HG03066 (cell line): ENCODE data around the gene ADH7.
"Not testable (repeated sequence)": the region's sequence is repeated elsewhere in the genome, so short reads cannot be mapped to it uniquely, and the experiment has no call there.

Source experiments
- ATAC-seq: cut with Tn5 transposase; IDR thresholded peaks from one replicate; pipeline ENCODE4 v1.9.1; 2021; ENCODE audit warnings: low read depth; ENCODE audit not compliant: unreplicated experiment

The ADH7 gene

DNA sequence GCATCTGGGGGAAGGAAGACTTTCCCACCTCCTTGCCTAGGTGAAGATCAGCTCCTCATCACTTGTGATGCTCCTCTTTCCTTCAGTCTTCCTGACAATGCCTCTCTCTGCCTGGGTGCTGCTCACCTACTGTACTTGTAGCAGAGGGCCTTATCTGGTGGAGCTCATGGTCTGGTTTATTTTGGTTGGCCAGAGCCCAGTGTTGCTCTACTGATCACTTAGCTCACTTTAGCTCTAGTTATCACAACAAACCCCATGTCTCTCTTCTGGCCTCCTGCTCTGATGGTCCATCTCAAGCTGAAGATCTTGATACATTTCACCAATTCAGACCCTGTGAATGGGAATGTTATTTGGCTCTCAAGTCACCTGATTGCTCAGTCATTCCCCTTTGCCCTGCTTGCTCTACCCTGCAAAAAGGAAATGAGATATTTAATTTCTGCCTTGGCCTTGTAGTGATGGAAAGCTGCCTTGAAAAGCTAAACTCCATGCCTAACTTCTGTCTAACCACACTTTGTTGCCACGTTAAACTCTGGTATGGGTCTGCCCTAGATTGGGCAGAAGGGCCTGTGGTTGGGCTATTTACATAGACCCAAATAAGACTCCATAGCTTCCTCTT lies 52.3 kb downstream of the ADH7 start:
- no peak for ATAC-seq

GRCh38 chr4:99381588-99382175 lies 53.5 kb downstream of the ADH7 start:
- no peak for ATAC-seq

DNA sequence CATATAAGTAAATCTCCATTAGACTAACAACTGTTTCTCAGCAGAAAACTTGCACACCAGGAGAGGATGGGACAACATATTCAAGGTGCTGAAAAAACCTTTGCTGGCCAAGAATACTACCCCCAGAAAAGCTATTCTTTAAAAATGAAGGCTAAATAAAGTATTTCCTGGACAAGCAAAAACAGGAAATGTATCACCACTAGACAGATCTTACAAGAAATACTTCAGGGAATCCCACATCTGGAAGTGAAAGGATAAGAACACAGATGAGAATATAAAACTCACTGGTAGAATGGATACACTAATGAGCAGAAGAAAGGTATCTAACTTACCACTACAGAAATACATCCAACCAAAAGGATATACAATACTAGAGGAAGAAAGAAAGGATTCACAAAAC lies 55.6 kb downstream of the ADH7 start:
- no peak for ATAC-seq

GRCh38 chr4:99378876-99379275 lies 56.3 kb downstream of the ADH7 start:
- no peak for ATAC-seq

DNA sequence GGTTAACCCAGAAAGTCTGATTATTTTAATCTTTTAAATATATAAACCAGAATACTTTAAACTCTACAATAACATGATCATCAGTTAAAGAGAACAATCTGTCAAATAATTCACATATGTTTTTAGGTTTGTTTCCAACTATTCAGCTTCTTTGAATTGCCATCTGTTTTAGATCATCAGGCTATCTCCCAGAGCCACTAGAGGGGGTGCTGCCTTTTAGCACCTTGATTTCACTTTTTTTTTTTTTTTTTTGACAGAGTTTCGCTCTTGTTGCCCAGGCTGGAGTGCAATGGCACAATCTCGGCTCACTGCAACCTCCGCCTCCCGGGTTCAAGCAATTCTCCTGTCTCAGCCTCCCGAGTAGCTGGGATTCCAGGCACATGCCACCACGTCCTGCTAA lies 57.8 kb downstream of the ADH7 start:
- ATAC-seq: not testable (repeated sequence)

GRCh38 chr4:99372464-99372863 lies 62.7 kb downstream of the ADH7 start:
- not testable (repeated sequence) for ATAC-seq

DNA sequence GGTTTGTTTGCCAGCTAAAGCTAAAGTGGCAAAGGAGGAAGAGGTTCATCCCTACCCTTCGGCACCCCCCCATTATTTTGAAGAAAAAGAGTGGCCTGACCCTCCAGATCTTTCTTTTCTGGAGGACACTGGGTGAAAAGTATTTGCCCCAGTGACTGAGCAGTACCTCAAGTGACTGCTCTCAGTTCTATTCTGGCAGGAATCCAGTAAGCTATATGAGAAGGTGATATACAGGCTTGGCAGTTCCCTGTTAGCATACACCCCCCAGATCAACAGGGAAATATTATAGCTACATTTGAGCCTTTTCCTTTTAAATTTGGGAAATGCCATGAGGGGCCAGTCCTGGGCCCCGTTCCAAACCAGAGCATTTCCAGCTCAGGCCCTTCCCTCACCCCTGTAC lies 67.3 kb downstream of the ADH7 start:
- ATAC-seq: not testable (repeated sequence)

GRCh38 chr4:99366491-99366890 lies 68.7 kb downstream of the ADH7 start:
- no peak for ATAC-seq

GRCh38 chr4:99362768-99363167 lies 72.4 kb downstream of the ADH7 start:
- ATAC-seq: no peak
